Gastroesophageal sphincter (tissue), 3 donors: ENCODE data around the gene TMOD3.

Source experiments
- CTCF ChIP-seq, 4 experiments: fragments of 200-600 bp in 2 of 4; fragments of 450-650 bp in 2 of 4; sonication (generic) in 1 of 4; IDR thresholded peaks; one replicate each; pipeline ENCODE4 v1.5.1; 2017 to 2019; ENCODE audit warnings: antibody characterized with exemption in 4 of 4, mild to moderate bottlenecking in 2 of 4, moderate library complexity in 2 of 4
- EP300 ChIP-seq: sonication (generic); formaldehyde crosslinking; IDR thresholded peaks from one replicate; pipeline ENCODE4 v1.6.1; 2017; ENCODE audit warnings: antibody characterized with exemption, mild to moderate bottlenecking
- POLR2AphosphoS5 ChIP-seq: sonication (generic); formaldehyde crosslinking; IDR thresholded peaks from one replicate; pipeline ENCODE4 v1.6.1; 2017; ENCODE audit warnings: antibody characterized with exemption

GRCh38 chr15:51887887-51888592 lies 58.6 kb downstream of the TMOD3 start:
- TF ChIP-seq POLR2AphosphoS5 = no peak
- no peak for TF ChIP-seq EP300
- no peak for TF ChIP-seq CTCF (IDR thresholded peaks at IDR 0.05)
